ENCODE results near the gene CCSER1.

The CCSER1 gene

GRCh38 chr4:90127223-90127705, at the start of gene CCSER1:
TSS of gene CCSER1 (plus strand) at chr4:90127394.
- DNase-seq (ENCODE audit: low read depth in 3 of 3): peak in 2 of 3 experiments; percentile 3 to 13

- no peak for DNase-seq (ENCODE audit: low read depth in 3 of 3)
These were observed 48.8 kb upstream of the CCSER1 start for GRCh38 chr4:90078440-90078839.

GRCh38 chr4:90080116-90080515, 47.1 kb upstream of the CCSER1 start:
- no peak for DNase-seq (ENCODE audit: low read depth in 3 of 3)

GRCh38 chr4:90081432-90082144, 45.6 kb upstream of the CCSER1 start:
- DNase-seq (ENCODE audit: low read depth in 3 of 3): no peak

- DNase-seq (ENCODE audit: low read depth in 3 of 3): no peak
These were observed 44.7 kb upstream of the CCSER1 start for GRCh38 chr4:90082449-90082848.

GRCh38 chr4:90084277-90084966, 42.8 kb upstream of the CCSER1 start:
- DNase-seq (ENCODE audit: low read depth in 3 of 3): no peak

- no peak for DNase-seq (ENCODE audit: low read depth in 3 of 3)
These were observed 42.3 kb upstream of the CCSER1 start for GRCh38 chr4:90084967-90085295.

GRCh38 chr4:90093526-90093925, 33.7 kb upstream of the CCSER1 start:
- DNase-seq (ENCODE audit: low read depth in 3 of 3): no peak

GRCh38 chr4:90095000-90095399, 32.2 kb upstream of the CCSER1 start:
- DNase-seq (ENCODE audit: low read depth in 3 of 3): no peak

GRCh38 chr4:90099812-90100211, 27.4 kb upstream of the CCSER1 start:
- DNase-seq (ENCODE audit: low read depth in 3 of 3): no peak

GRCh38 chr4:90103991-90104390, 23.2 kb upstream of the CCSER1 start:
- DNase-seq (ENCODE audit: low read depth in 3 of 3): no peak

- no peak for DNase-seq (ENCODE audit: low read depth in 3 of 3)
These were observed 21.9 kb upstream of the CCSER1 start for GRCh38 chr4:90105274-90105673.

- no peak for DNase-seq (ENCODE audit: low read depth in 3 of 3)
These were observed 14.5 kb upstream of the CCSER1 start for GRCh38 chr4:90112715-90113114.

GRCh38 chr4:90113881-90114457, 13.2 kb upstream of the CCSER1 start:
- no peak for DNase-seq (ENCODE audit: low read depth in 3 of 3)

- DNase-seq (ENCODE audit: low read depth in 3 of 3): no peak
These were observed 8.5 kb upstream of the CCSER1 start for GRCh38 chr4:90118527-90119195.

GRCh38 chr4:90120037-90120436, 7.2 kb upstream of the CCSER1 start:
- DNase-seq (ENCODE audit: low read depth in 3 of 3): no peak

GRCh38 chr4:90120815-90121214, 6.4 kb upstream of the CCSER1 start:
- DNase-seq (ENCODE audit: low read depth in 3 of 3): no peak

- DNase-seq (ENCODE audit: low read depth in 3 of 3): no peak
These were observed 5.4 kb upstream of the CCSER1 start for GRCh38 chr4:90121676-90122354.

- no peak for DNase-seq (ENCODE audit: low read depth in 3 of 3)
These were observed 4.8 kb upstream of the CCSER1 start for GRCh38 chr4:90122355-90122748.

- DNase-seq (ENCODE audit: low read depth in 3 of 3): no peak
These were observed 2.9 kb upstream of the CCSER1 start for GRCh38 chr4:90124276-90124675.

- no peak for DNase-seq (ENCODE audit: low read depth in 3 of 3)
These were observed 389 bp upstream of the CCSER1 start for GRCh38 chr4:90126805-90127204.

All from stimulated activated CD4-positive, alpha-beta T cell treated with anti-CD3 and anti-CD28 coated beads, TNF-alpha, amount 100 ng/mL, for 4 hours (primary cell).